ENCODE results near the gene USP7. TPM values are rescaled to one million over a fixed set of nuclear protein-coding genes. Genes with fewer than 3 reads are reported as not detected.

Gene USP7
- total RNA-seq, 1 donor from 2014 or later = 188 TPM

DNA sequence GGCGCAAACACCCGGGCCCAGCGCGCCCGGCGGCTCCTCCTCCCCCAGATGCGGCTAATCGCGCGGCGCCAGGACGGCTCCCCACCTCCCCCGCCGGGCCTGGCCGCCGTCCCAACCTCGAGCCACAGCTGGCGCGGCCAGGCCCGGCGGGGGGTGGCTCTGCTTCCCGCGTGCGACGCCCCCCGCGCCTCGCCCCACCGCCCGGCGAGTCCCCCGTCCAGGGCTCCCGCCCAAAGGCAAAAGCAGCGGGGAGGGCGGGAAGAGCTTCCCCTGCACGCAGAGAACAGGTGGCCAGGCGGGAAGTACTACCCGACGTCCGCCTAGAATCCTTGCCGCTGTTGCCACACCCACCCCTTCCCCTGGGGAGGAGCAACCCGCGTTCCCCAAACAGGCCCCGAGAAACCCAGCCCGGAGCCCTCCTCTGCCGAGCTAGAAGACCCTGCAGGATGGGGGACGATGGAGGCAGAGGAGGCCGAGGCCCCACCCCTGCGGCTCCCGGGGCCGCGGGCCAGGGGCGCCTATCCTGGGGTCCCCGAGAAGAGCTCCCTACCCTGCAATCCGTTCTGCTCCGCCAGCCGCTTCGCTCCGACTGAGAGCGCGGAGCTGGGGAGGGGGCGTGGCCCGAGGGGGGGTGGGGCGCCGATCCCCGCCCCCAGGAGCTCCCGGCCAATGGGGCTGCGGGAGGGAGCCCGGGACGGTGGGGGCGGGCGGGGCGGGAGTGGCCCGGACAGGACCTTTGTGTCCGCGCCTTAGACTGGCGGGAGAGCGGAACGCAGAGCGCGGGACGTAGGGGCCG lies 95.1 kb downstream of the USP7 start, which contains the start of gene CARHSP1:
CARHSP1 (minus strand) TSS at position 591 of the 796 bp plus-strand sequence. CDS start 9,678 bp downstream, outside the sequence.
- intact Hi-C loops (cut with micrococcal nuclease) = loop anchor here (1.0 to 10.0 kb wide), 8 partner anchors 12 to 1876 kb away; partner anchors contain the start of genes ABAT, HAPSTR1, METTL22 and NUBP1
- H3K9me3 Mint-ChIP-seq = no peaks in the 10 kb centered on the region
- H3K36me3 Mint-ChIP-seq (ENCODE audit: low read depth) = peaks cover 2% of the 10 kb centered on the region
- no peaks in the 10 kb centered on the region for H3K27me3 Mint-ChIP-seq (ENCODE audit: insufficient read depth)
- H3K27ac Mint-ChIP-seq = peak within 1 kb of the TSS; percentile 96
- peaks cover 46% of the 10 kb centered on the region for H3K4me1 Mint-ChIP-seq (ENCODE audit: low read depth)
- H3K4me3 Mint-ChIP-seq = peak within 1 kb of the TSS; percentile 94
- peak; percentile 79 for DNase-seq (ENCODE audit: low spot score)

DNA sequence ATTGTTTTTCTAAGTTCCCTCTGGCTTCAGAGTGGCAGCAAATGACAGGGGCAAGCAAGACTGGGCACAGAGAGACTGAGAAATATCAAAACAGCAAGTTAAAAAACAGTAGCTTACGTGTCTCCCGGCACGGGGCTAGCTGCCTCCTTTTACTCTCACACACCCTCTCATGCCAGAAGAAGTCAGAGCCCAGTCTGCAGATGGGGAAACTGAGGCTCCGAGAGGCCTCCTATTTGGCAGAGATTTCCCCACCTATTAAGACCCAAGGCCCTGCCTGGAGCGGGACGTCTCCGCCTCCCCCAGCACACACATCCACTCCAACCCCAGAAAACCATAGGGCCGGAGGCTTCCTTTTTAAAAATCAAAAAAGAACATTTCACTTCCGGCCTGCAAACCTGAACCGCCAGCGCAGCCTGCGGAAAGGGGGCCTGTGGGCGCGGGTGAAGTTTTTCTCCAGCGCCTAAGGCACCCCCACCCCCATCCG lies 95.7 kb downstream of the USP7 start:
- peaks cover 2% of the 10 kb centered on the region for H3K36me3 Mint-ChIP-seq (ENCODE audit: low read depth)
- intact Hi-C loops (cut with micrococcal nuclease) = loop anchor here (1.0 to 10.0 kb wide), 7 partner anchors 51 to 1877 kb away; partner anchors contain the start of genes ABAT, HAPSTR1, METTL22 and NUBP1
- H3K4me1 Mint-ChIP-seq (ENCODE audit: low read depth) = peaks cover 46% of the 10 kb centered on the region
- no peaks in the 10 kb centered on the region for H3K9me3 Mint-ChIP-seq
- DNase-seq (ENCODE audit: low spot score) = no peak
- peak overlapping the region; percentile 90 for H3K27ac Mint-ChIP-seq
- H3K27me3 Mint-ChIP-seq (ENCODE audit: insufficient read depth) = no peaks in the 10 kb centered on the region
- H3K4me3 Mint-ChIP-seq = peak overlapping the region; percentile 92

DNA sequence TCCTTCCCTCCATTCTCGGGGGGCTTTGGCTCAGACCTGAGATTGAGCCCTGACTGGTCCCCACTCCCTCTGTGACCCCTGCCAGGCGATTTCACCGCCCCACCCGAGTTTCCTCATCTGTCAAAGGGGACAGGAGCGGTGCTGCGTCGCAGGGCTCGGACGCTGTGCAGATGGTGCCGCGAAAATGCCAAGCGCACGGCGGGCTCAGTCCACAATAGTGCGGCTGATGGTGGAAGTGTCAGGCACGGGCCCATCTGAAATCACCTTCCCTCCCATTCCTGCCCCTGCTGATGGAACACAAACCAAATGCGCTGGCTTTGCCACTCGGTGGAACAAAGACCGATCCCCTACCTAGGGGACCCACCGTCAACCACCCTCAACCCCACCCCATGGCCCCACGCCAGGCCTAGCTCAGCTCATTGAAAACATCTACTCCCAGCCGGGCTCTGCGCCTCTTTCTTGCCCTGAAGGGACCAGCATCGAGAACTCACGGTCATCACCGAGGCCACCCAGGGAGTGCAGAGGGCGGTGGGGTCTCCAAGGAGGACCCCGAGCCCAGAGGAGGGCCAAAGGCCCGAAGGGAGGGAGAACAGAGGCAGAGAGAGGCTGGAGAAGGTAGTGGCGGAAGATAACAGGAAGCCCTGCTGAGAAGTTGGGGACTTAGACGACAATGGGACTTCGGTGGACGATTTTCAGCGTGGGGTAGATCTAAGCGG lies 96.3 kb downstream of the USP7 start:
- DNase-seq (ENCODE audit: low spot score) = peak; percentile 8
- peak overlapping the region; percentile 92 for H3K4me3 Mint-ChIP-seq
- peaks cover 2% of the 10 kb centered on the region for H3K36me3 Mint-ChIP-seq (ENCODE audit: low read depth)
- H3K27me3 Mint-ChIP-seq (ENCODE audit: insufficient read depth) = no peaks in the 10 kb centered on the region
- peaks cover 48% of the 10 kb centered on the region for H3K4me1 Mint-ChIP-seq (ENCODE audit: low read depth)
- intact Hi-C loops (cut with micrococcal nuclease) = loop anchor here (5.0 to 10.0 kb wide), 3 partner anchors 50 to 1877 kb away; partner anchors contain the start of gene NUBP1
- peak overlapping the region; percentile 90 for H3K27ac Mint-ChIP-seq
- H3K9me3 Mint-ChIP-seq = no peaks in the 10 kb centered on the region

DNA sequence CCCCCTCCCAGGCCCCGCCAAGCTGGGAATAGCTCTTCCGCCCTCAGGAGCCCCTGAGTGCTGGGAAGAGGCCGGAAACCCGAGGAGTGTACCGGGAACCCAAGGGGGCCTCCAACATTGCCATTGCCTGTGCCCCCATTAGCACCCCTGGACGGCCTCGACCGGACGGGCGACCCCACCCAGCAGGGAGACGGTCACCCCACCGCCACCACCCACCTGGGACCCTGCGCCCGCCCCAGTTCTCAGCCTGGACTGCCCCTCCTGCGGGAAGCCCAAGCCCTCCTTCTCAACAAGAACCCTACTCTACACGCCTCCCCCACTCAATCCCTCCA lies 96.9 kb downstream of the USP7 start:
- H3K36me3 Mint-ChIP-seq (ENCODE audit: low read depth) = peaks cover 5% of the 10 kb centered on the region
- peaks cover 52% of the 10 kb centered on the region for H3K4me1 Mint-ChIP-seq (ENCODE audit: low read depth)
- intact Hi-C loops (cut with micrococcal nuclease) = loop anchor here (5.0 to 10.0 kb wide), 3 partner anchors 50 to 1878 kb away; partner anchors contain the start of gene NUBP1
- no peaks in the 10 kb centered on the region for H3K9me3 Mint-ChIP-seq
- no peak for DNase-seq (ENCODE audit: low spot score)
- H3K27ac Mint-ChIP-seq = peak overlapping the region; percentile 90
- peak overlapping the region; percentile 92 for H3K4me3 Mint-ChIP-seq
- no peaks in the 10 kb centered on the region for H3K27me3 Mint-ChIP-seq (ENCODE audit: insufficient read depth)

DNA sequence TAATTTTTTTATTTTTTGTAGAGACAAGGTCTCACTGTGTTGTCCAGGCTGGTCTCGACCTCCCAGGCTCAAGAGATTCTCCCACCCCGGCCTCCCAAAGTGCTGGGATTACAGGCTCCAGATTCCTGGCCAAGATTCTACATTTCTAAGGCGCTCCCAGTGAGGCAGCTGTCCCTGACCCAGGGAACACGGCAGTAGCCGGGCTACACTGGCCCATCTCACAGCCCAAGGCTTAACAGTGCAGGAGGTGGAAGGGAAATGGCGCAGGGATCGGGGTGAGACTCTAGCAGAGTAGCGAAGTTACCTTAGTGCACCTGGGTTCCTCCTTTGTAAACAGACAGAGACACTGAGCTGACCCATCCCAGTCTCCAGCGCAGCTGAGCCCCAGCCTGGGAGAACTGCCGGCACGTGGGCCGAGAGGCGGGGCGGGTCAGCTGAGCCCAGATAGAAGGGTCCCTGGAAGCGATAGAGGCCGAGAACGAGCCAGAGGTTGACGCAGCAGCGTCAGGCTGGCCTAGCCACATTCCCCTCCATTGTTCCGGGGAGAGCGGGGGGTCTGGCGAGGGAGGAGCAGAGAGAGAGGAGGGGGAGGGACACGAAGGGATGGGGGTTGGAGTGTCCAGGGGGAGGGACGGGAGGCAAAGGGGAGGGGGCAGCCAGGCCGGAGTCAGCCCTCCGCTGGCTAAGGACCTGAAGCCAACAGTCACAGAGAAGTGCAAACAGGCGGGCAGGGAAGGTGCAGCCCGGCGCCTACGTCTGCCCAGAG lies 97.4 kb downstream of the USP7 start:
- no peak for DNase-seq (ENCODE audit: low spot score)
- Mint-ChIP-seq H3K9me3 (no peaks in the 10 kb centered on the region), H3K36me3 (ENCODE audit: low read depth) (peaks cover 5% of the 10 kb centered on the region), H3K4me3 (peak overlapping the region; percentile 83), H3K4me1 (ENCODE audit: low read depth) (peaks cover 51% of the 10 kb centered on the region), H3K27me3 (ENCODE audit: insufficient read depth) (no peaks in the 10 kb centered on the region), H3K27ac (peak overlapping the region; percentile 50)
- intact Hi-C loops (cut with micrococcal nuclease) = loop anchor here (5.0 to 10.0 kb wide), 3 partner anchors 49 to 1878 kb away; partner anchors contain the start of gene NUBP1

DNA sequence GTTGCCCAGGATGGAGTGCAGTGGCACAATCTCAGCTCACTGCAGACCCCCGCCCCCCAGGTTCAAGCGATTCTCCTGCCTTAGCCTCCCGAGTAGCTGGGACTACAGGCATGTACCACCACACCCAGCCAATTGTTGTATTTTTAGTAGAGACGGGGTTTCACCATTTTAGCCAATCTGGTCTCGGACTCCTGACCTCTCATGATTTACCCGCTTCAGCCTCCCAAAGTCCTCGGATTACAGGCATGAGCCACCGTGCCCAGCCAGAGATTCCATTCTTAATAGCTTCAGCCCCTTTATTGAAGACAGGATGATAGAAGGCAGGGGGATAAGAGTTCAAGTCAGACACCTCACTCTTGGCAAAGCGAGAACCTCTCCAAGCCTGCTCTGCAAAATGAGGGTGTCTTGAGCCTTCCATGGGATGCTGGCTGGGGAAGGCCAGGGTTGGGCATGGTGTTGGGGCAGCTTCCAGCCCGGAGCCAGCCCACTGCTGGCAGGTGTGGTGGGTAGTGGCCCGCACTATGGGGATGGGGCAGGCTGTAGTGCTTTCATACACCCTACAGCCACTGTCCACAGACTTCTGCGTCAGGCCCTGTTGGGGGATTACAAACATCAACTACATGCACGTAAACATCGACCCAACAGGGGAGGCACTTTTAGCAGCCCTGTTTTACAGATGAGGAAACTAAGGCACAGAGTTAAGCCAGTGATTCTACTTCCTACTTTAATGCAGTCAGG lies 98.4 kb downstream of the USP7 start:
- Mint-ChIP-seq H3K27ac (peak overlapping the region; percentile 47), H3K36me3 (ENCODE audit: low read depth) (peaks cover 5% of the 10 kb centered on the region), H3K4me1 (ENCODE audit: low read depth) (peaks cover 43% of the 10 kb centered on the region), H3K4me3 (peak overlapping the region; percentile 83), H3K9me3 (no peaks in the 10 kb centered on the region), H3K27me3 (ENCODE audit: insufficient read depth) (no peaks in the 10 kb centered on the region)
- intact Hi-C loops (cut with micrococcal nuclease) = loop anchor here (5.0 to 10.0 kb wide), 3 partner anchors 48 to 1879 kb away; partner anchors contain the start of gene NUBP1
- DNase-seq (ENCODE audit: low spot score) = no peak

DNA sequence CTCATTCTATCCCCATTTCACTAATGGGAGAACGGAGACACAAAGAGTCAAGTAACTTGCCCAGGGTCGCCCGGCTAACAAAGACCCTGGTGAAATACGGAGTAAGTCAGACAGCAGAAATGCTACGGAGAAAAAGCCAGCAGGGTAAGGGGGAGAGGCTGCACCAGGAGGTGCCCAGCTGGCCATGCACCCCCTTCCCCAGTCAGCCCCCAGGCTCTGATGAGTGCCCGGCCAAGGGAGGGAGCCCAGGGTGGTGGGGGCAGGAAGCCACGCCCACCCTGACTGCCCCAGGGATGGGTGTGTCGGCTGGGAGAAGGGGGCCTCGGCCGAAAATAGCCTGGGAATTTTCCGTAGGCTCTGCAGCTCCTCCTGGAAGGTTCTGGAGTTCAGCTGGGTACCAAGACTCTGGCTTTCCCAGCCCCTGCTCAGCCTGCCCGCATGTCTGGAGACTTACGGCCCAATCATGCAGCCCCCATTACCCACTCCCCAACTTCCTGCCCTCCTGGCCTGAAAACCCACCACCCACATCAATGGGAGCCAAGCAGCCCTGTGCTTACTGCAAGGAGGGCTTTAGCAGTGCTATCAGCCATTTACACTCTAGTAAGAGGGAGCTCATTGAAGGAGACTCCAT lies 99.1 kb downstream of the USP7 start:
- peaks cover 43% of the 10 kb centered on the region for H3K4me1 Mint-ChIP-seq (ENCODE audit: low read depth)
- no peak overlapping the region for H3K4me3 Mint-ChIP-seq
- peak overlapping the region; percentile 47 for H3K27ac Mint-ChIP-seq
- H3K36me3 Mint-ChIP-seq (ENCODE audit: low read depth) = peaks cover 5% of the 10 kb centered on the region
- H3K9me3 Mint-ChIP-seq = no peaks in the 10 kb centered on the region
- DNase-seq (ENCODE audit: low spot score) = no peak
- no peaks in the 10 kb centered on the region for H3K27me3 Mint-ChIP-seq (ENCODE audit: insufficient read depth)
- intact Hi-C loops (cut with micrococcal nuclease) = loop anchor here (5.0 to 10.0 kb wide), 3 partner anchors 47 to 1880 kb away; partner anchors contain the start of gene NUBP1

DNA sequence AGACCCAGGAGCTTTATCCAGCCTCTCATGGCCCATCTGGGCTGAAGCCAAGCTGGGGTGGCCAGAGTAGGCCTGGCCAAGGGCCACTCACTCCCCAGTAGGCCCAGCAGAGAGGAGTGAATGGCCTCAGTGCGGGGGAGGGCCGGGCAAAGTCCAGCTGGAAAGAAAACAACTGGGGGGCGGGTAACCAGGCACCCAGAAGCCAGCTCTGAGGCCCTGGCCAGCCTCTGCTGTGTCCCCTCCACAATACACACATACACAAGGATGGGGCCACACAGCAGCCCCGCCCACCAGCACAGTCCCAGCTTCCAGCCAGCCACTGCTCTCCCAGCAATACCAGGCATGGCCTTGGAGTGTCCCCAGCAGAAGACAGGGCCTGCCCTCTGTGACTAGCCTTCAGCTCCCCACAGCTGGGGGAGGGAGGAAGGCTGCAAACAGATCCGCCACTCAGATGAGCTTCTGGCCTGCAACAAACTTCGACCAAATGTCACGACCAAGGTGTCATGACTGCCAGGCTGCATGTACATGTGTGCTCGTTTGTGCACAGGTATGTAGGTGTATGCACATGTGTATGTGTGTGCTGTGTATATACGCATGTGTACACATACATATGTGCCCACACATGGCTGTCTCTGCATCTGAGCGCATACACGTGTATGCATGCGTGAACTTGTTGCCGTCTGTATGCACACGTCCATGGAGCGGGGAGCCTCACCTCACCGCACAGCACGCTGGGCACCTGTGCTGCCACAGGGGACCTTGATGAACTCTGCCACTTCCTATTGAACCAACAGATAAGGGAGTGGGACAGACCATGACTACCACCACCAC lies 99.9 kb downstream of the USP7 start:
- intact Hi-C loops (cut with micrococcal nuclease) = loop anchor here (10.0 kb wide), 1 partner anchor 1881 kb away; the partner anchor contains the start of gene NUBP1
- DNase-seq (ENCODE audit: low spot score) = no peak
- H3K27ac Mint-ChIP-seq = no peak overlapping the region

DNA sequence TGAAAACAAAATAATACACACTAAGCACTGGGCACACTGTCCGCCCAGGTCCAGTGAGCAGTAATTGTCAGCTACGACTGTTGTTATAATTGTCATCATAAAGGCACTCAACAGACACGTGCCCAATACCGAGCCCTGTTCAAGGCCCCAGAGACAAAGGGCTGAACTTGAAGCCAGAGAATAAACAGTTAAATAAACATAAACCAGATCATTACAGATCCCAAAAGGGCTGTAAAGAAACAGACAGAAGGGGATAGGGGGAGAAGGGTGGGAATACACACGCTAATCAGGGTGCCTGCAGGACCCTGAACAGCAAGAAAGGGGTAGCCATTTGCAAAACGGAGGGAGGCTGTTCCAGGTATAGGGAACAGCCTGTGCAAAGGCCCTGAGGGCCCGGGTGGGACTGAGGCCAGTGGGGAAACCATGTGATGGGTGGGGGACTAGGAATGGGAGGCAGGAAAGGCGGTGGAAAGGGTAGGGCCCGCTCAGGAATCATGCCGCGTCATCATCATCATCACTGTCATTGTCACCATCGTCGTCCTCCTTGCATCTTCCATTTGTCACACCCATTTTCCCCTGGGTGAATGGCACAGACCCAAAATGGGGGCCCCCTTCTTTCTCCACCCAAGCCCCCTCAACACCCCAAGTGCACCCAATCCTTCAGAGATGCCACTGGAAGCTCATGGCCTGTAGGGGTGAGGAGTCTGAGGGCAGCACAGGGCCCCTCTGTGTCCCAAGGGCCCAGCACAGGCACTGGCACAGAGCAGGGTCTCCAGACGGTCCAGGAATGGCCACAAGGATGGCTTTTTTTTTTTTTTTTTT lies 101.2 kb downstream of the USP7 start:
- H3K9me3 Mint-ChIP-seq = no peaks in the 10 kb centered on the region
- H3K36me3 Mint-ChIP-seq (ENCODE audit: low read depth) = peaks cover 11% of the 10 kb centered on the region
- no peaks in the 10 kb centered on the region for H3K27me3 Mint-ChIP-seq (ENCODE audit: insufficient read depth)
- H3K4me3 Mint-ChIP-seq = no peak overlapping the region
- intact Hi-C loops (cut with micrococcal nuclease) = loop anchor here (10.0 kb wide), 1 partner anchor 1882 kb away; the partner anchor contains the start of gene NUBP1
- H3K27ac Mint-ChIP-seq = no peak overlapping the region
- DNase-seq (ENCODE audit: low spot score) = no peak
- H3K4me1 Mint-ChIP-seq (ENCODE audit: low read depth) = peaks cover 35% of the 10 kb centered on the region

More for the DNA sequence above, 99.9 kb downstream of the USP7 start:
- peaks cover 37% of the 10 kb centered on the region for H3K4me1 Mint-ChIP-seq (ENCODE audit: low read depth)
- H3K36me3 Mint-ChIP-seq (ENCODE audit: low read depth) = peaks cover 7% of the 10 kb centered on the region
- H3K9me3 Mint-ChIP-seq = no peaks in the 10 kb centered on the region
- no peaks in the 10 kb centered on the region for H3K27me3 Mint-ChIP-seq (ENCODE audit: insufficient read depth)
- no peak overlapping the region for H3K4me3 Mint-ChIP-seq
